ENCODE data around the gene VPS11.
A peak's percentile ranks its signal among the peaks of the same experiment; 100 is the strongest.

Gene VPS11

DNA sequence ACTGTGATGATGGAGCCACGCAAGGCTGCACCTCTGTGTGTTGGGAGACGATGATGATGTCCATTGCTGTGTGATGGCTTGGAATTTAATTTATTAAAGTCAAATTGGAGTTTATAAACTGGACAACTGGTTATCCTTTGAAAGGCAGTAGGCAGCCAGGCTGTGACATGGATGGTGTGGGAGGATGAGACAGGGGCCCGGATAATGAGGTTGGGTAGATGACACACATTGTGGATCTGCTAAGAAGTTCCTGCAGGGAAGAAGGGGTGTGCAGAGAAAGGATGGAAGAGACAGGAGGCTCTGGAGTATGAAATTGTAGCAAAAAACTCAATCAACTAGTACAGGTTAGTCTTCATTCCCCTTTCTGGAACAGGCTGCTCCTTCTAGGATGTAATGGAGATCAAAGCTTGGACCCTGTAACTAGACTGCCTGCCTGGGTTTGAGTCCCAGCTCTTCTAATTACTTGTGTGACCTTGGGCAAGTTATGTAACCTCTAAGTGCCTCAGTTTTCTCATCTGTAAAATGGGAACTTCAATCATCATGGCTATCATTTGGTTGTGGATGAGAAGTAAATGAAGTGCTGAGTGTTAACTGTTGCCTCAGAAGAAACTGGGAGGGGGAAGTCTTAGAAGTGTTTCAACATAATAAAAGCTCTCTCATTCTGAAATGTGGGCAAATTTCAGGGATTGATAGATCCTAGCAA is 49.5 kb downstream of the VPS11 start:
- peak in 1 of 56 donors; percentile 11 for DNase-seq

DNA sequence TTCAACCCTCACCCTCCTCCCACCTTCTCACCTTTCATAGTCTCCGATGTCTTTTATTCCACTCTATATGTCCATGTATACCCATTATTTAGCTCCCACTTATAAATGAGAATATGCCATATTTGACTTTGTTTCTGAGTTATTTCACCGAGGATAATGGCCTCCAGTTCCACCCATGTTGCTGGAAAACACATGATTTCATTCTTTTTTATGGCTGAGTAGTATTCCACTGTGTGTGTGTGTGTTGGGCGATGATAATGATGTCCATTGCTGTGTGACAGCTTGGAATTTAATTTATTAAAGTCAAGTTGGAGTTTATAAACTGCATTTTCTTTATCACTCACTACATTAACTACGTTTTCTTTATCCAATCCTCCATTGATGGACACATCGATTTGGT is 50.6 kb downstream of the VPS11 start:
- no peak for DNase-seq

DNA sequence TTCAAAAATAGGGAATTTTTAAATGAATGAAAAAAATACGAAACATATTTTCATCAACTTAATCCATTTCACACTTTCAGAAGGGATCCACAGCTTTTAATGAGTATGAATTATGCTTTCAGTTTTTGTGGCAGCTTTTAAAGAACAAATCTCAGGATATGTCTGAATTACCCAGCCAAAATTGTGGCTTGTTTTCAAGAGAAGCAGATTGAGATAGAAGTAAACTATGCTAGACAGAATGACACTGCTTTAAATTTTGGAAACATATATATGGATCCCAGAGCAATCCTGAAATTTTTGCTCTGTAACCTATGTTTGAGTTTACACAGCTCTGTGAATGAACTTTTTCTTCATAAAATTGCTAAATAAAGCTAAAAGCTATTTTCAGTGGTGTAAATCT is 51.3 kb downstream of the VPS11 start:
- no peak for DNase-seq

DNA sequence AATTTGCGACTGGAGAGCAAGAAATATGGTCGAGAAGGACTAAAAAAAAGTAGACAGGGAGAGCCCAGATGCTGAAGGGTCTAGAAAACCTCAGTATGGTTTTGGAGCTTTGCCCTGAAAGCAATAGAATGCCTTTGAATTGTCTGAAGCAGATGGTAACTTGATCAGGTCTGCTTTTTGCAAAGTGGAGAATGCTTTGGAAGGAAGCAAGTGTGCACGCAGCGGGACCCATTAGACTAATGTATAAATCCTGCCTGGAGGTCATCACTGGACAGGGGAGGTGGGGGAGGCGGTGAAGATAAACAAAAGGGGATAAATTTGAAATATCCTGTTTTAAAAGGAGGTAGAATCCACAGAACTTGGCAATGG is 53.0 kb downstream of the VPS11 start:
- DNase-seq: peak in 1 of 56 donors; percentile 50

GRCh38 chr11:119121008-119121810 is 53.6 kb downstream of the VPS11 start, which contains the start of gene HINFP:
Gene HINFP (plus strand): TSS chr11:119121580. CDS start chr11:119126945, 5,365 bp downstream.
- peak; percentile 93 to 100 (median 99) for DNase-seq

DNA sequence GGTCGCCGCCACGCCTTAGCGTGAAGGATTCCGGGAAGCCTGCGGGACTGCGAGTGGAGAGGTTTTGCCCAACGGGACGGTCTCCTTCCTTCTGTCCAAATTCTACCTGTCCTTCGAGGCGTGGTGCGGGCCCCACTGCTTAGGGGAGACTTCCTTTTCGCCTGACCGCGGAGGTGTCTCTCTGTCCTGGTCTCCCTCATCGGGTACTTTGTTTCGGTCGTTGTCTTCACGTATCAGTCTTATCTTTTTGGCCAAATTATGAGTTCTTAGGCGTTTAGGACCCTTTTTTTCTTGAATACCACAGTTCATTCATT is 54.1 kb downstream of the VPS11 start:
- no peak for DNase-seq

- DNase-seq: no peak
Observed at GRCh38 chr11:119125821-119126220, 58.2 kb downstream of the VPS11 start.

GRCh38 chr11:119126675-119127268 is 59.2 kb downstream of the VPS11 start:
- no peak for DNase-seq

DNA sequence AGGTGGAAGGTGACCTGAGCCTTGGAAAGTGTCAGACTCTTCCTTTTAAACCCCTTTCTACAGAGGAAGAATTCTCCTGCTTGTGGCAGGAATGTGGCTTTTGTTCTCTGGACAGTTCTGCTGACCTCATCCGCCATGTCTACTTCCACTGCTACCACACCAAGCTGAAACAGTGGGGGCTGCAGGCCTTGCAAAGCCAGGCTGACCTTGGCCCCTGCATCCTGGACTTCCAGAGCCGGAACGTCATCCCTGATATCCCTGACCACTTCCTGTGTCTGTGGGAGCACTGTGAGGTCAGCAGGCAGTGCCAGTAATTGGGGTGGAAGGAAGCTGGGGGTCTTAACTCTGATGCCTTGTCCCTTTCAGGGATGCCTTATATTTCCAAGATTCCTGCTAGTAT is 63.0 kb downstream of the VPS11 start:
- DNase-seq: no peak
